Pulmonary artery endothelial cell (primary cell): Measurements from ENCODE around the gene AP3M1. TPM values are rescaled to one million over a fixed set of nuclear protein-coding genes. Genes with fewer than 3 reads are reported as not detected.

Experiments
- DNase-seq: peaks from one replicate; pipeline ENCODE4 v3.0.0-alpha.2; 2011; ENCODE audit warnings: low read depth, low spot score
- total RNA-seq: library from RNA; depleted of rRNA; stranded (reverse); fragments of >200 nt; gene quantifications from 2 replicates; pipeline ENCODE4 v1.2.3, GENCODE V29; 2014

Gene AP3M1
- total RNA-seq, 1 donor from 2014 or later, result 37.7 TPM

- no peak for DNase-seq
These were observed 36.6 kb downstream of the AP3M1 start for GRCh38 chr10:74114041-74114448.

GRCh38 chr10:74113546-74113945 is 37.1 kb downstream of the AP3M1 start:
- DNase-seq, result no peak

GRCh38 chr10:74111799-74112198 is 38.8 kb downstream of the AP3M1 start:
- DNase-seq, result no peak

- no peak for DNase-seq
These were observed 40.5 kb downstream of the AP3M1 start for GRCh38 chr10:74110120-74110519.

GRCh38 chr10:74109452-74109851 is 41.2 kb downstream of the AP3M1 start:
- DNase-seq, result no peak

GRCh38 chr10:74107391-74107790 is 43.2 kb downstream of the AP3M1 start:
- no peak for DNase-seq

- no peak for DNase-seq
These were observed 45.6 kb downstream of the AP3M1 start for GRCh38 chr10:74104996-74105395.

- no peak for DNase-seq
These were observed 46.1 kb downstream of the AP3M1 start for GRCh38 chr10:74104480-74104879.

- no peak for DNase-seq
These were observed 46.9 kb downstream of the AP3M1 start for GRCh38 chr10:74103560-74104258.

GRCh38 chr10:74099836-74100235 is 50.8 kb downstream of the AP3M1 start:
- no peak for DNase-seq

- DNase-seq, result no peak
These were observed 51.2 kb downstream of the AP3M1 start for GRCh38 chr10:74099420-74099819.

- DNase-seq, result no peak
These were observed 52.9 kb downstream of the AP3M1 start for GRCh38 chr10:74097776-74098175.

GRCh38 chr10:74096777-74097176 is 53.9 kb downstream of the AP3M1 start:
- no peak for DNase-seq

GRCh38 chr10:74094231-74094630 is 56.4 kb downstream of the AP3M1 start:
- no peak for DNase-seq

GRCh38 chr10:74093530-74094164 is 57.0 kb downstream of the AP3M1 start:
- DNase-seq, result no peak

- no peak for DNase-seq
These were observed 58.3 kb downstream of the AP3M1 start for GRCh38 chr10:74092372-74092771.

GRCh38 chr10:74088722-74089121 is 61.9 kb downstream of the AP3M1 start:
- no peak for DNase-seq

GRCh38 chr10:74086317-74086716 is 64.3 kb downstream of the AP3M1 start:
- DNase-seq, result no peak

GRCh38 chr10:74084955-74085354 is 65.7 kb downstream of the AP3M1 start:
- no peak for DNase-seq

GRCh38 chr10:74083304-74083703 is 67.3 kb downstream of the AP3M1 start:
- DNase-seq, result no peak

GRCh38 chr10:74081941-74082718 is 68.5 kb downstream of the AP3M1 start:
- no peak for DNase-seq

- DNase-seq, result no peak
These were observed 69.3 kb downstream of the AP3M1 start for GRCh38 chr10:74081192-74081803.
